Measurements from ENCODE around the gene ENTHD1. TPM values are rescaled to one million over a fixed set of nuclear protein-coding genes. Genes with fewer than 3 reads are reported as not detected.

The ENTHD1 gene
- total and polyA plus RNA-seq, 9 of the 15 experiments (the other 6 are each of a cell fraction or from before 2014, with no cell fraction given) = 0.13 to 0.98 (median 0.35) TPM

DNA sequence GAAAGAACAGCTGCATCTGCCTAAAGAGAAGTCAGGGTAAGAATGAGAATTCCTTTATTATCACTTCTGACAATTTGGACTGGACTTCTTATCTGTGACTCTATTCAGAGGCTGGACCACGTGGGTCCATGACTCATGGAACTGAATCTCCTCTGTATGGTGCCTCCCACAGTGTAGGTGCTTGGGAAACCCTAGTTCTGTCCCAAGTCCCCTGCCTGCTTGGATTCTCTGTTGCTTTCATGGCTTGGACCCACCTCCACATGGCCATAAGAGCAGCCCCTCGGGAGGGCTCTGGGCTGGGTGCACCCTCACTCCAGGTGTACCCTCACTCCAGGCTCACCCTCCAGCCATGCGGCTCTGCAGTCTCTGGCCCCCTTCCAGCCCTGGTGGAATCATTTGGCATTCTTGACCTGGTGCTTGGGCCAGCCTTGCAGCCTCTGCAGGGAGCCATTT is 169.6 kb downstream of the ENTHD1 start (continued):
- no peak for TF ChIP-seq KLF6 (CRISPR knock-in tag; IDR thresholded peaks at IDR 0.05; ENCODE audit: borderline replicate concordance)
- TF ChIP-seq MYC (IDR thresholded peaks at IDR 0.05; ENCODE audit: low read depth, low read length) = peak; percentile 78
- no peak for TF ChIP-seq MYC (CRISPR knock-in tag; IDR thresholded peaks at IDR 0.05; ENCODE audit: borderline replicate concordance, low read depth)
- TF ChIP-seq E2F4 (CRISPR knock-in tag; IDR thresholded peaks at IDR 0.05; ENCODE audit: low read depth) = no peak
- peak; percentile 37 to 69; a peak in 2 of 4 replicates for TF ChIP-seq RCOR1 (IDR thresholded peaks at IDR 0.05; ENCODE audit: borderline replicate concordance in 1 of 2, low read depth in 2 of 2, low read length in 2 of 2)
- TF ChIP-seq NFIX (CRISPR knock-in tag; IDR thresholded peaks at IDR 0.05; ENCODE audit: low read depth) = no peak
- TF ChIP-seq EZH2 (IDR thresholded peaks at IDR 0.05; ENCODE audit: borderline replicate concordance, low read depth, low read length) = no peak
- TF ChIP-seq, protein P1, sequence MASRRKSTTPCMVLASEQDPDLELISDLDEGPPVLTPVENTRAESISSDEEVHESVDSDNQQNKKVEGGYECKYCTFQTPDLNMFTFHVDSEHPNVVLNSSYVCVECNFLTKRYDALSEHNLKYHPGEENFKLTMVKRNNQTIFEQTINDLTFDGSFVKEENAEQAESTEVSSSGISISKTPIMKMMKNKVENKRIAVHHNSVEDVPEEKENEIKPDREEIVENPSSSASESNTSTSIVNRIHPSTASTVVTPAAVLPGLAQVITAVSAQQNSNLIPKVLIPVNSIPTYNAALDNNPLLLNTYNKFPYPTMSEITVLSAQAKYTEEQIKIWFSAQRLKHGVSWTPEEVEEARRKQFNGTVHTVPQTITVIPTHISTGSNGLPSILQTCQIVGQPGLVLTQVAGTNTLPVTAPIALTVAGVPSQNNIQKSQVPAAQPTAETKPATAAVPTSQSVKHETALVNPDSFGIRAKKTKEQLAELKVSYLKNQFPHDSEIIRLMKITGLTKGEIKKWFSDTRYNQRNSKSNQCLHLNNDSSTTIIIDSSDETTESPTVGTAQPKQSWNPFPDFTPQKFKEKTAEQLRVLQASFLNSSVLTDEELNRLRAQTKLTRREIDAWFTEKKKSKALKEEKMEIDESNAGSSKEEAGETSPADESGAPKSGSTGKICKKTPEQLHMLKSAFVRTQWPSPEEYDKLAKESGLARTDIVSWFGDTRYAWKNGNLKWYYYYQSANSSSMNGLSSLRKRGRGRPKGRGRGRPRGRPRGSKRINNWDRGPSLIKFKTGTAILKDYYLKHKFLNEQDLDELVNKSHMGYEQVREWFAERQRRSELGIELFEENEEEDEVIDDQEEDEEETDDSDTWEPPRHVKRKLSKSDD (conservative IDR thresholded peaks at IDR 0.05; ENCODE audit: low read length) = no peak
- peak; percentile 25 for TF ChIP-seq FOS (IDR thresholded peaks at IDR 0.05; ENCODE audit: extremely low read depth, insufficient read length)
- no peak for TF ChIP-seq CTCF (IDR thresholded peaks at IDR 0.05 in 2 of 3, conservative IDR thresholded peaks at IDR 0.05 in 1 of 3; ENCODE audit: insufficient read depth in 2 of 3, low read depth in 1 of 3, low read length in 3 of 3)
- TF ChIP-seq ZNF780A (CRISPR knock-in tag; IDR thresholded peaks at IDR 0.05) = no peak
- no peak for TF ChIP-seq HNRNPK (IDR thresholded peaks at IDR 0.05; ENCODE audit: low read depth, low read length, poor library complexity, severe bottlenecking)
- TF ChIP-seq NELFE (IDR thresholded peaks at IDR 0.05; ENCODE audit: insufficient read depth, insufficient read length) = no peak
- TF ChIP-seq ZNF699 (CRISPR knock-in tag; IDR thresholded peaks at IDR 0.05; ENCODE audit: insufficient replicate concordance) = no peak
- no peak for TF ChIP-seq CUX1 (CRISPR knock-in tag; IDR thresholded peaks at IDR 0.05)
- peak; percentile 56; the same call in 1 of the 2 replicates for TF ChIP-seq TAL1 (IDR thresholded peaks at IDR 0.05)
- TF ChIP-seq ILK (tag; IDR thresholded peaks at IDR 0.05; ENCODE audit: borderline replicate concordance, low read depth) = no peak

All from K562 (cell line).